Endodermal cell (in vitro differentiated cells): ENCODE measurements around the gene RABGAP1L. TPM values are rescaled to one million over a fixed set of nuclear protein-coding genes. Genes with fewer than 3 reads are reported as not detected.
A peak's percentile ranks its signal among the peaks of the same experiment; 100 is the strongest.
"Not testable (repeated sequence)": the region's sequence is repeated elsewhere in the genome, so short reads cannot be mapped to it uniquely, and the experiment has no call there.

Experiments
- DNase-seq: peaks from one replicate; pipeline ENCODE4 v3.0.0-alpha.2; 2017
- H3K27ac ChIP-seq: 2 replicates; pipeline ENCODE4 v1.5.1; 2013; ENCODE audit warnings: mild to moderate bottlenecking, low read depth, low read length, moderate library complexity
- H3K27me3 ChIP-seq: 2 replicates; pipeline ENCODE4 v1.6.1; 2013; ENCODE audit warnings: mild to moderate bottlenecking, low read length, moderate library complexity; ENCODE audit not compliant: insufficient read depth, control insufficient read depth, poor library complexity, severe bottlenecking
- H3K36me3 ChIP-seq: 2 replicates; pipeline ENCODE4 v1.7.0; 2013; ENCODE audit warnings: mild to moderate bottlenecking, low read length, moderate library complexity; ENCODE audit not compliant: control insufficient read depth, insufficient read depth
- H3K4me1 ChIP-seq: one replicate; pipeline ENCODE4 v1.7.0; 2013; ENCODE audit warnings: low read length; ENCODE audit not compliant: control insufficient read depth, insufficient read depth
- H3K4me3 ChIP-seq: 2 replicates; pipeline ENCODE4 v1.5.1; 2013; ENCODE audit warnings: mild to moderate bottlenecking, low read length, moderate library complexity
- H3K9ac ChIP-seq: 2 replicates; pipeline ENCODE4 v1.6.1; 2013; ENCODE audit warnings: mild to moderate bottlenecking, low read length, moderate library complexity; ENCODE audit not compliant: poor library complexity, severe bottlenecking; ENCODE audit errors: extremely low read depth
- H3K9me3 ChIP-seq: 2 replicates; pipeline ENCODE4 v1.6.1; 2013; ENCODE audit warnings: mild to moderate bottlenecking, low read length, moderate library complexity; ENCODE audit not compliant: control insufficient read depth
- H3K27ac Mint-ChIP-seq: 2 replicates; pipeline ENCODE4 v1.8.0; 2020; ENCODE audit warnings: mixed read lengths
- H3K27me3 Mint-ChIP-seq: 2 replicates; pipeline ENCODE4 v1.8.0; 2021; ENCODE audit warnings: mild to moderate bottlenecking, mixed read lengths; ENCODE audit not compliant: insufficient read depth
- H3K36me3 Mint-ChIP-seq: 2 replicates; pipeline ENCODE4 v1.8.0; 2020; ENCODE audit warnings: low read depth, mixed read lengths
- H3K4me1 Mint-ChIP-seq: 2 replicates; pipeline ENCODE4 v1.8.0; 2020; ENCODE audit warnings: mixed read lengths
- H3K4me3 Mint-ChIP-seq: 2 replicates; pipeline ENCODE4 v1.8.0; 2020; ENCODE audit warnings: mild to moderate bottlenecking, moderate library complexity, mixed read lengths
- H3K9me3 Mint-ChIP-seq: 2 replicates; pipeline ENCODE4 v1.8.0; 2020; ENCODE audit warnings: mild to moderate bottlenecking, mixed read lengths
- CTCF ChIP-seq: fragments of 200-600 bp; sonication (generic); conservative IDR thresholded peaks from 2 replicates; pipeline ENCODE4 v1.5.0; 2021; ENCODE audit warnings: antibody characterized with exemption, mild to moderate bottlenecking
- WGBS, 2 experiments: methylation state at CpG; one replicate each; pipeline versions ENCODE4 v1.1.5 to v1.1.7; 2013; ENCODE audit warnings: missing lambda C conversion rate in 2 of 2, mixed read lengths in 1 of 2; ENCODE audit not compliant: insufficient coverage in 1 of 2, insufficient read length in 1 of 2; 5-methylcytosine and 5-hydroxymethylcytosine counted together
- total RNA-seq, 2 donors: library from RNA; stranded (reverse); fragmentation: NEBNext Ultra II Directional in 1 of 2; extraction: Animal tissue kit (Norgen Biotek cat#: 25700) in 1 of 2; gene quantifications; 2 replicates in 1 of 2; 3 replicates in 1 of 2; pipeline ENCODE4 v1.2.1, GENCODE V29; 2021

The RABGAP1L gene
- total RNA-seq, 2 donors from 2014 or later = 32.5 to 36.9 TPM

- H3K36me3 ChIP-seq = no peaks in the 10 kb centered on the region
- no peak overlapping the region for H3K4me3 ChIP-seq
- Mint-ChIP-seq H3K4me3 (no peak overlapping the region), H3K9me3 (no peaks in the 10 kb centered on the region), H3K4me1 (peaks cover 18% of the 10 kb centered on the region), H3K36me3 (no peaks in the 10 kb centered on the region), H3K27me3 (no peaks in the 10 kb centered on the region), H3K27ac (peak overlapping the region; percentile 36)
- no peaks in the 10 kb centered on the region for H3K27me3 ChIP-seq
- H3K4me1 ChIP-seq = no peaks in the 10 kb centered on the region
- H3K9ac ChIP-seq = no peak overlapping the region
- no peaks in the 10 kb centered on the region for H3K9me3 ChIP-seq
- 75% methylated on average over 3 of the region's 3 CpGs; no CpG with 5 or more reads in 1 of the 2 experiments for WGBS, 2 experiments
- no peak for TF ChIP-seq CTCF
- no peak overlapping the region for H3K27ac ChIP-seq
- no peak for DNase-seq
These were observed 533.8 kb downstream of the RABGAP1L start for GRCh38 chr1:174693085-174693484.

- not testable (repeated sequence) for H3K36me3 Mint-ChIP-seq, H3K27me3 ChIP-seq, H3K9me3 Mint-ChIP-seq, H3K4me1 ChIP-seq, H3K9ac ChIP-seq, H3K4me3 ChIP-seq, H3K9me3 ChIP-seq, H3K4me3 Mint-ChIP-seq, DNase-seq, H3K36me3 ChIP-seq, H3K27ac Mint-ChIP-seq, H3K27me3 Mint-ChIP-seq, H3K27ac ChIP-seq
- peaks cover 18% of the 10 kb centered on the region for H3K4me1 Mint-ChIP-seq
These were observed 534.2 kb downstream of the RABGAP1L start for GRCh38 chr1:174693539-174693938.

GRCh38 chr1:174696026-174696821 lies 536.9 kb downstream of the RABGAP1L start:
- no peaks in the 10 kb centered on the region for H3K9me3 ChIP-seq
- H3K4me3 ChIP-seq = no peak overlapping the region
- H3K4me3 Mint-ChIP-seq = no peak overlapping the region
- H3K36me3 ChIP-seq = no peaks in the 10 kb centered on the region
- H3K27me3 Mint-ChIP-seq = no peaks in the 10 kb centered on the region
- no peaks in the 10 kb centered on the region for H3K9me3 Mint-ChIP-seq
- 93 to 100% methylated on average over 2 to 5 of the region's 5 CpGs for whole genome bisulfite sequencing, 2 experiments
- H3K4me1 ChIP-seq = no peaks in the 10 kb centered on the region
- no peak overlapping the region for H3K9ac ChIP-seq
- H3K27ac ChIP-seq = no peak overlapping the region
- no peaks in the 10 kb centered on the region for H3K27me3 ChIP-seq
- DNase-seq = no peak
- H3K27ac Mint-ChIP-seq = no peak overlapping the region
- peaks cover 16% of the 10 kb centered on the region for H3K4me1 Mint-ChIP-seq
- no peaks in the 10 kb centered on the region for H3K36me3 Mint-ChIP-seq
- no peak for TF ChIP-seq CTCF

GRCh38 chr1:174700314-174700713 lies 541.0 kb downstream of the RABGAP1L start:
- Mint-ChIP-seq H3K4me3 (no peak overlapping the region), H3K9me3 (no peaks in the 10 kb centered on the region), H3K4me1 (peaks cover 8% of the 10 kb centered on the region), H3K36me3 (no peaks in the 10 kb centered on the region), H3K27me3 (no peaks in the 10 kb centered on the region), H3K27ac (no peak overlapping the region)
- WGBS, 2 experiments = 82 to 84% methylated on average over 3 of the region's 3 CpGs
- Histone ChIP-seq H3K9me3 (no peaks in the 10 kb centered on the region), H3K36me3 (no peaks in the 10 kb centered on the region), H3K4me3 (no peak overlapping the region), H3K27me3 (no peaks in the 10 kb centered on the region), H3K27ac (no peak overlapping the region), H3K9ac (no peak overlapping the region), H3K4me1 (no peaks in the 10 kb centered on the region)
- no peak for DNase-seq
- TF ChIP-seq CTCF = no peak
